ENCODE data around the gene NAP1L4.

Gene NAP1L4

DNA sequence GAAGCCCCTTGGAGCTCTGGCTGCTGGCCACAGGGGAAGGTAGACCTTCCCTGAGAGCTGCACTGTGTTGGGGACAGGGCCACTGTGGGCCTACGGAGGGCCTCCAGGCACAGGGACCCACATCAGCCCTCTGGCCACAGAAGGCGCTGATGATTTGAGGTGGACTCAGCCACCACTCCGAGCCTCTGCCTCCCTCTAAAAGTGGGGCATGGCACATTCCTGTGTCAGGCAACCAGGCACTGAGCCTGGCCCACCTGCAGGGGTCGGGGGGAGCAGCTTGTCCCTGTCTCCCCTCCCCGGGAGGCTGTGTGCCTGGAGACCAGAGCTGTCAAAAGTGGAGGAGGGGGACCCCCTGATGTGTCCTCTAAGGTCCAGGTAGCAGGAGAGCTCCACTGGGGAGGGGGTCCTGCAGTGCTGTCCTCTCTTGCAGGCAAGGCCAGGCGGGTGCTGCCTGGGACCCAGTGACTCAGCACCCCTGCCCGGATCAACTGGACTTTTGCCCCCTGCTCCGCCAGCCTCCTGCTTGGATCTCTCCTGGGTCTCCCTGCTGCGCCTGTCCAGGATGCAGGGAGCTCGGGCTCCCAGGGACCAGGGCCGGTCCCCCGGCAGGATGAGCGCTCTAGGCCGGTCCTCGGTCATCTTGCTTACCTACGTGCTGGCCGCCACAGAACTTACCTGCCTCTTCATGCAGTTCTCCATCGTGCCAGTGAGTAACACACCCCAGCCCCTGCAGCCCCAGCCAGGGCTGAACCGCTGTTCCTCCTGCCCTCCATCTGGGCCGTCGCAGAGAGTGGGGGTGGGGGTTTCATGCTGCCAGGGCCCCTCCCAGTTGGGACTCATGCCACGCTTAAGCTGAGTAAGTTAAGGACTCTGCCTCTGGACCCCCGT is 89.1 kb downstream of the NAP1L4 start:
- no peak for DNase-seq

- DNase-seq = peak; percentile 95
These were observed 90.0 kb downstream of the NAP1L4 start for GRCh38 chr11:2901854-2902783.

- no peak for DNase-seq
These were observed 90.8 kb downstream of the NAP1L4 start for GRCh38 chr11:2901196-2901796.

- no peak for DNase-seq
These were observed 92.9 kb downstream of the NAP1L4 start for GRCh38 chr11:2899080-2899783.

- peak; percentile 58 for DNase-seq
These were observed 93.6 kb downstream of the NAP1L4 start for GRCh38 chr11:2898366-2899079.

GRCh38 chr11:2897048-2897447 is 95.1 kb downstream of the NAP1L4 start:
- no peak for DNase-seq

GRCh38 chr11:2896047-2896446 is 96.1 kb downstream of the NAP1L4 start:
- no peak for DNase-seq

Measured in stimulated activated CD4-positive, alpha-beta T cell treated with anti-CD3 and anti-CD28 coated beads, Interleukin-1b, Interleukin-23, amount 100 ng/mL, for 48 hours (primary cell).